Stomach smooth muscle (tissue), 2 donors: ENCODE measurements around the gene ELAVL1.
"Not testable (repeated sequence)": the region's sequence is repeated elsewhere in the genome, so short reads cannot be mapped to it uniquely, and the experiment has no call there.

Experiments
- H3K27ac ChIP-seq: one replicate; pipeline ENCODE4 v1.7.0; 2013; ENCODE audit warnings: mild to moderate bottlenecking, low read length, inconsistent platforms
- H3K27me3 ChIP-seq, 2 donors: one replicate each; pipeline ENCODE4 v1.7.0; 2013; ENCODE audit warnings: low read length in 2 of 2; ENCODE audit not compliant: insufficient read depth in 2 of 2, control insufficient read depth in 1 of 2
- H3K36me3 ChIP-seq, 2 donors: one replicate each; pipeline ENCODE4 v1.7.0; 2013; ENCODE audit warnings: low read length in 2 of 2; ENCODE audit not compliant: control insufficient read depth in 2 of 2, insufficient read depth in 2 of 2
- H3K4me1 ChIP-seq: one replicate; pipeline ENCODE4 v1.7.0; 2013; ENCODE audit warnings: low read length; ENCODE audit not compliant: control insufficient read depth, insufficient read depth
- H3K4me3 ChIP-seq, 2 donors: one replicate each; pipeline ENCODE4 v1.7.0; 2013; ENCODE audit warnings: low read length in 2 of 2
- H3K9ac ChIP-seq, 2 donors: one replicate each; pipeline ENCODE4 v1.7.0; 2013; ENCODE audit warnings: low read length in 2 of 2, mild to moderate bottlenecking in 1 of 2
- H3K9me3 ChIP-seq, 2 donors: one replicate each; pipeline ENCODE4 v1.7.0; 2013; ENCODE audit warnings: low read length in 2 of 2; ENCODE audit not compliant: control insufficient read depth in 2 of 2
- donor health status: healthy.
- donor health status: Pancreatic carcinoma.

The ELAVL1 gene

GRCh38 chr19:7933411-7933810 lies 72.0 kb downstream of the ELAVL1 start:
- peaks cover 33% of the 10 kb centered on the region for H3K4me1 ChIP-seq
- no peak overlapping the region for H3K4me3 ChIP-seq
- no peak overlapping the region for H3K27ac ChIP-seq
- H3K36me3 ChIP-seq, result peaks cover 42 to 43% of the 10 kb centered on the region in 2 donors
- H3K9ac ChIP-seq, result no peak overlapping the region
- no peaks in the 10 kb centered on the region for H3K9me3 ChIP-seq
- no peaks in the 10 kb centered on the region for H3K27me3 ChIP-seq

- peaks cover 38% of the 10 kb centered on the region for H3K4me1 ChIP-seq
- no peaks in the 10 kb centered on the region for H3K9me3 ChIP-seq
- no peak overlapping the region for H3K27ac ChIP-seq
- H3K36me3 ChIP-seq, result peaks cover 40 to 41% of the 10 kb centered on the region in 2 donors
- H3K27me3 ChIP-seq, result no peaks in the 10 kb centered on the region
- no peak overlapping the region for H3K4me3 ChIP-seq
- no peak overlapping the region for H3K9ac ChIP-seq
Observed at GRCh38 chr19:7932930-7933300, 72.5 kb downstream of the ELAVL1 start.

GRCh38 chr19:7932276-7932929 lies 73.0 kb downstream of the ELAVL1 start:
- H3K9me3 ChIP-seq, result no peaks in the 10 kb centered on the region
- no peak overlapping the region for H3K9ac ChIP-seq
- H3K4me1 ChIP-seq, result peaks cover 44% of the 10 kb centered on the region
- H3K36me3 ChIP-seq, result peaks cover 35 to 38% of the 10 kb centered on the region in 2 donors
- H3K27me3 ChIP-seq, result no peaks in the 10 kb centered on the region
- no peak overlapping the region for H3K4me3 ChIP-seq
- H3K27ac ChIP-seq, result peak overlapping the region; percentile 93

- H3K27ac ChIP-seq, result peak overlapping the region; percentile 93
- H3K4me3 ChIP-seq, result peak overlapping the region in 1 of 2 donors; percentile 15
- peak overlapping the region in 1 of 2 donors; percentile 48 for H3K9ac ChIP-seq
- no peaks in the 10 kb centered on the region for H3K27me3 ChIP-seq
- peaks cover 32% of the 10 kb centered on the region in 2 donors for H3K36me3 ChIP-seq
- H3K9me3 ChIP-seq, result no peaks in the 10 kb centered on the region
- H3K4me1 ChIP-seq, result peaks cover 52% of the 10 kb centered on the region
Observed at GRCh38 chr19:7931221-7932061, 74.0 kb downstream of the ELAVL1 start.

- H3K36me3 ChIP-seq, result peaks cover 29 to 32% of the 10 kb centered on the region in 2 donors
- H3K9me3 ChIP-seq, result no peaks in the 10 kb centered on the region
- H3K27me3 ChIP-seq, result no peaks in the 10 kb centered on the region
- peaks cover 56% of the 10 kb centered on the region for H3K4me1 ChIP-seq
- H3K9ac ChIP-seq, result peak overlapping the region; percentile 13 to 48
- H3K27ac ChIP-seq, result peak overlapping the region; percentile 93
- H3K4me3 ChIP-seq, result no peak overlapping the region
Observed at GRCh38 chr19:7930765-7931164, 74.7 kb downstream of the ELAVL1 start.

GRCh38 chr19:7930030-7930429 lies 75.4 kb downstream of the ELAVL1 start:
- H3K9me3 ChIP-seq, H3K27me3 ChIP-seq, H3K9ac ChIP-seq, H3K4me3 ChIP-seq: not testable (repeated sequence)
- Histone ChIP-seq H3K27ac (peak overlapping the region; percentile 93), H3K36me3 (peaks cover 26 to 29% of the 10 kb centered on the region in 2 donors), H3K4me1 (peaks cover 59% of the 10 kb centered on the region)

GRCh38 chr19:7928741-7929701 lies 76.4 kb downstream of the ELAVL1 start:
- Histone ChIP-seq H3K9me3 (no peaks in the 10 kb centered on the region), H3K27me3 (no peaks in the 10 kb centered on the region), H3K4me3 (peak overlapping the region; percentile 28 to 52), H3K9ac (peak overlapping the region; percentile 61 to 71), H3K27ac (peak overlapping the region; percentile 93), H3K36me3 (peaks cover 23% of the 10 kb centered on the region in 2 donors), H3K4me1 (peaks cover 64% of the 10 kb centered on the region)

- Histone ChIP-seq H3K27ac (peak overlapping the region; percentile 93), H3K9ac (peak overlapping the region; percentile 36 to 71), H3K4me1 (peaks cover 71% of the 10 kb centered on the region), H3K27me3 (no peaks in the 10 kb centered on the region), H3K9me3 (no peaks in the 10 kb centered on the region), H3K4me3 (peak overlapping the region in 1 of 2 donors; percentile 40), H3K36me3 (peaks cover 16 to 17% of the 10 kb centered on the region in 2 donors)
Observed at GRCh38 chr19:7928334-7928706, 77.1 kb downstream of the ELAVL1 start.

- Histone ChIP-seq H3K9me3 (no peaks in the 10 kb centered on the region), H3K4me3 (peak overlapping the region in 1 of 2 donors; percentile 40), H3K36me3 (peaks cover 13 to 14% of the 10 kb centered on the region in 2 donors), H3K27ac (peak overlapping the region; percentile 93), H3K4me1 (peaks cover 77% of the 10 kb centered on the region), H3K27me3 (no peaks in the 10 kb centered on the region), H3K9ac (peak overlapping the region in 1 of 2 donors; percentile 71)
Observed at GRCh38 chr19:7927605-7928333, 77.7 kb downstream of the ELAVL1 start.
